Naive thymus-derived CD4-positive, alpha-beta T cell (primary cell): Measurements from ENCODE around the gene TMEM131L. TPM values are rescaled to one million over a fixed set of nuclear protein-coding genes. Genes with fewer than 3 reads are reported as not detected.

ENCODE experiments used
- ATAC-seq: fragments of 150-1000 bp; cut with Tn5 transposase; 2 replicates; pipeline ENCODE4 v1.10.0; 2021; ENCODE audit warnings: mild to moderate bottlenecking, moderate library complexity
- CTCF ChIA-PET: fragments of 350-600 bp; sonication (Branson Sonifier 250); formaldehyde crosslinking; loops from one replicate; lab custom pipeline; 2021; ENCODE audit warnings: antibody characterized with exemption; lab: Charles Lee
- POLR2A ChIA-PET: fragments of 350-600 bp; sonication (Branson Sonifier 250); formaldehyde crosslinking; loops from one replicate; lab custom pipeline; 2021; ENCODE audit warnings: antibody characterized with exemption, inconsistent platforms; lab: Charles Lee
- DNase-seq, 9 donors: peaks; one replicate each; pipeline versions ENCODE4 v3.0.0 to v3.0.0-alpha.2; 2020 to 2022; ENCODE audit warnings: mixed read lengths in 1 of 9
- H3K27ac ChIP-seq: one replicate; pipeline ENCODE4 v1.7.0; 2013; ENCODE audit warnings: mild to moderate bottlenecking, low read depth, low read length, moderate library complexity
- H3K27me3 ChIP-seq, 2 donors: one replicate each; pipeline ENCODE4 v1.7.0; 2013; ENCODE audit warnings: low read length in 2 of 2, mild to moderate bottlenecking in 2 of 2, moderate library complexity in 2 of 2; ENCODE audit not compliant: control insufficient read depth in 2 of 2, insufficient read depth in 2 of 2
- H3K36me3 ChIP-seq, 3 experiments: 1 replicate in 2 of 3; 2 replicates in 1 of 3; pipeline ENCODE4 v1.7.0; 2013; ENCODE audit warnings: low read length in 3 of 3, mild to moderate bottlenecking in 3 of 3, moderate library complexity in 1 of 3; ENCODE audit not compliant: insufficient read depth in 3 of 3, control insufficient read depth in 2 of 3
- H3K4me1 ChIP-seq, 2 donors: one replicate each; pipeline ENCODE4 v1.7.0; 2013; ENCODE audit warnings: low read length in 2 of 2, mild to moderate bottlenecking in 2 of 2, moderate library complexity in 1 of 2; ENCODE audit not compliant: control insufficient read depth in 2 of 2, insufficient read depth in 2 of 2
- H3K4me3 ChIP-seq: 2 replicates; pipeline ENCODE4 v1.7.0; 2013; ENCODE audit warnings: mild to moderate bottlenecking, low read length
- H3K9me3 ChIP-seq, 3 experiments: 1 replicate in 2 of 3; 2 replicates in 1 of 3; pipeline ENCODE4 v1.7.0; 2013; ENCODE audit warnings: low read length in 3 of 3; ENCODE audit not compliant: control insufficient read depth in 2 of 3
- H3K27ac Mint-ChIP-seq, 9 donors: one replicate each; pipeline ENCODE4 v1.8.0; 2020 to 2022; ENCODE audit warnings: mixed read lengths in 9 of 9, mild to moderate bottlenecking in 8 of 9, moderate library complexity in 5 of 9, inconsistent platforms in 2 of 9
- H3K27me3 Mint-ChIP-seq, 5 donors: one replicate each; pipeline ENCODE4 v1.8.0; 2021 to 2022; ENCODE audit warnings: mixed read lengths in 5 of 5, mild to moderate bottlenecking in 1 of 5
- H3K36me3 Mint-ChIP-seq, 5 donors: one replicate each; pipeline ENCODE4 v1.8.0; 2020 to 2022; ENCODE audit warnings: mixed read lengths in 5 of 5, mild to moderate bottlenecking in 3 of 5, inconsistent platforms in 1 of 5
- H3K4me1 Mint-ChIP-seq, 7 donors: one replicate each; pipeline ENCODE4 v1.8.0; 2020 to 2022; ENCODE audit warnings: mixed read lengths in 7 of 7, mild to moderate bottlenecking in 3 of 7, inconsistent platforms in 1 of 7
- H3K4me3 Mint-ChIP-seq, 10 donors: one replicate each; pipeline ENCODE4 v1.8.0; 2020 to 2022; ENCODE audit warnings: mild to moderate bottlenecking in 10 of 10, mixed read lengths in 10 of 10, moderate library complexity in 6 of 10, inconsistent platforms in 2 of 10
- H3K9me3 Mint-ChIP-seq, 11 donors: one replicate each; pipeline ENCODE4 v1.8.0; 2020 to 2022; ENCODE audit warnings: mixed read lengths in 11 of 11, mild to moderate bottlenecking in 4 of 11, inconsistent platforms in 1 of 11, moderate library complexity in 1 of 11
- intact Hi-C, 2 donors: fragments of 100-400 bp; cut with micrococcal nuclease; formaldehyde crosslinking; loops; one replicate each; pipeline ENCODE4 v1.15.1; 2023
- polyA plus RNA-seq, 2 donors: library from polyadenylated mRNA; unstranded; fragments of 300-500 nt; fragmentation: Illumina TruSeq; gene quantifications; one replicate each; pipeline ENCODE4 v1.2.3, GENCODE V29; 2021
- total RNA-seq, 6 experiments: library from RNA in 5 of 6; stranded (reverse) in 5 of 6; gene quantifications; 1 replicate in 5 of 6; 2 replicates in 1 of 6; pipeline ENCODE4 v1.2.3 and lab custom pipeline; 2021 to 2026

Gene TMEM131L
- total and polyA plus RNA-seq, 7 experiments from 2014 or later: 45.7 to 111 (median 87.9) TPM

DNA sequence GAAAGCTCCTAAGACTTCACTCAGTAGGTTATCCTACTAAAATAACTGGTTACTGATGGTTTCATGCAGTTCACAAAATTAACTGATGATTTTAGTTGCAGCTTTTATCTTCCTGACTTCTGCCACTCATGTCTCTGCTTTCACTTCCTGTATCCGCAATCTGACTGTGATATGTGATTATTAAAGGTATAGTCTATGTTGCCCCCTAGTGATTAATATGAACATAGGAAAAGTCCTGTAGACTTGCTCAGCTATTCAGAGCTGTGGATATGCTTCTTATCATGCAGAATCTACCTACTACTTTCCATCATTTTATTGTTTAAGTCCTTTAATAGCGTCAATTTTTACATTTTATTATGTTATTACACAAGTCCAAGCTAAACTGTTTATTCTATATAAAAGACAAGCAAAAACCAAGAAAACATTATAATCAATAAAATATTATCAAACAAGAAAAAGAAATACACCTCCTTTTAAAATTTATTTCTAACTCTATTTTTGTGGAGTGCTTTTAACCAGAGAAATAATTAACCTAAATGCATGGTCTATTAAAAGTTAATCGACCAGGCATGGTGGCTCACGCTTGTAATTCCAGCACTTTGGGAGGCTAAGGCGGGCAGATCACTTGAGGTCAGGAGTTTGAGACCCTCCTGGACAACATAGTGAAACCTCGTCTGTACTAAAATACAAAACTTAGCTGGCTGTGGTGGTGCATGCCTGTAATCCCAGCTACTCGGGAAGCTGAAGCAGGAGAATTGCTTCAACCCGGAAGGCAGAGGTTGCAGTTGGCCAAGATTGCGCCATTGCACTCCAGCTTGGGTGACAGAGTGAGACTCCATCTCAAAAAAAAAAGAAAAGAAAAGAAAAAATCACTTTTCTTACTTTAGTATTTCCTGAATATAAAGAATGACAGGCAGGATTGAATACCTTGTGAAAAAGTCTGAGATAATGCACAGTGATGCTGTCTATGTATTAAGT is 177.5 kb downstream of the TMEM131L start:
- DNase-seq (peak in 7 of 9 donors; percentile 25 to 73 (median 56)), ATAC-seq (peak; percentile 91)
- Histone ChIP-seq H3K4me1 (no peaks in the 10 kb centered on the region), H3K27me3 (no peaks in the 10 kb centered on the region), H3K27ac (no peak overlapping the region), H3K36me3 (no peaks in the 10 kb centered on the region), H3K9me3 (no peaks in the 10 kb centered on the region), H3K4me3 (no peak overlapping the region)
- Mint-ChIP-seq H3K4me3 (peak overlapping the region in 6 of 10 donors; percentile 0 to 46 (median 22)), H3K4me1 (peaks cover 4 to 22% (median 18%) of the 10 kb centered on the region in 7 donors), H3K9me3 (peaks cover 0 to 4% (median 0%) of the 10 kb centered on the region in 11 donors), H3K27ac (peak overlapping the region in 7 of 9 donors; percentile 0 to 69 (median 8)), H3K27me3 (no peaks in the 10 kb centered on the region), H3K36me3 (peaks cover 0 to 1% (median 0%) of the 10 kb centered on the region in 5 donors)
- intact Hi-C loops: loop anchor here (1.0 to 5.0 kb wide), 9 partner anchors 9 to 560 kb away; partner anchors contain the start of gene MND1 (in 2 of the 2)
- CTCF ChIA-PET: interaction anchor here (0.6 to 2.5 kb wide), 25 partner anchors 8 to 964 kb away, joined by 3 to 13 read pairs (median 4); no protein-coding TSS in a partner anchor
- POLR2A ChIA-PET: interaction anchor here (0.7 to 1.6 kb wide), 5 partner anchors 9 to 177 kb away, joined by 3 to 11 read pairs (median 4); partner anchors contain the start of gene TMEM131L

DNA sequence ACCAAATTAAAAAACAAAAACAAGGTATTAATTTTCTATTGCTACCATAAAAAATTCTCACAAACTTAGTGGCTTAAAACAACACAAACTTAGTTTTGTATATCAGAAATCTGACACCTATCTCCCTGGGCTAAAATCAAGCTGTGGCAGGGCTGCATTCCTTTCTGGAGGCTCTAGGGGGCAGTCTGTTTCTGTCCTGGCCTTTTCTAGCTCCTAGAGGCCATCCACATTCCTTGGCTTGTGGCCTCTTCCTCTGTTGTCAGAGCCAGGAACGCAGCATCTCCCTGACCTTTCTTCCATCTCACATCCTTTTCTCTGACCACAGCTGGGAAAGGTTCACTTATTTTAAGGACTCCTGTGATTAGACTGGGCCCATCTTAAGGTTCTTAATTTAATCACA is 179.0 kb downstream of the TMEM131L start:
- no peak for ATAC-seq
- Mint-ChIP-seq H3K36me3 (peaks cover 0 to 1% (median 0%) of the 10 kb centered on the region in 5 donors), H3K9me3 (peaks cover 0 to 1% (median 0%) of the 10 kb centered on the region in 11 donors), H3K27ac (no peak overlapping the region), H3K4me1 (peaks cover 4 to 26% (median 19%) of the 10 kb centered on the region in 7 donors), H3K27me3 (no peaks in the 10 kb centered on the region), H3K4me3 (no peak overlapping the region)
- CTCF ChIA-PET: interaction anchor here (1.1 to 2.5 kb wide), 2 partner anchors 299 to 502 kb away, joined by 4 to 13 read pairs; no protein-coding TSS in a partner anchor
- Histone ChIP-seq H3K4me3 (no peak overlapping the region), H3K36me3 (no peaks in the 10 kb centered on the region), H3K9me3 (no peaks in the 10 kb centered on the region), H3K27ac (no peak overlapping the region), H3K4me1 (no peaks in the 10 kb centered on the region), H3K27me3 (no peaks in the 10 kb centered on the region)
- intact Hi-C loops: loop anchor here in 1 of 2 donors (2.0 kb wide), 1 partner anchor 106 kb away; no protein-coding TSS in a partner anchor
- DNase-seq: no peak
- POLR2A ChIA-PET: no interaction called here

DNA sequence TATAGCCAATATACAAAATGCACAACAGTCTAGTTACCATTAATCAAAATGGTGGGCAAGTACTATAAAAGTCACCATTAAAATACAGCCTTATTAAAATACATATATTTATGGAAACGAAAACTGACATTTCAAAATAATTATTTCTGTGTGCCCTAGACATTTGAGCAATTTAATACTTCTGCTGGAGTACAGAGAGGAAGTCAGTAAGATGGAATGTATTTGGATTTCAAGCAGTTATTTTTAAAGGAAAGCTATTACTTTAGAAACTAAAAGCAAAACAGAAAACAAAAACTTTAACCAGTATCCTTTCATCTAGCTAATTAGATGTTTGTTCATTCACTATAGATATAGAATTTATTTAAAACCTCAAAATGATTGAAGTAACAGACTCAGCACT is 180.1 kb downstream of the TMEM131L start:
- Mint-ChIP-seq H3K36me3 (peaks cover 0 to 1% (median 0%) of the 10 kb centered on the region in 5 donors), H3K9me3 (no peaks in the 10 kb centered on the region), H3K27me3 (no peaks in the 10 kb centered on the region), H3K4me1 (peaks cover 10 to 34% (median 22%) of the 10 kb centered on the region in 7 donors), H3K4me3 (no peak overlapping the region), H3K27ac (no peak overlapping the region)
- Histone ChIP-seq H3K27me3 (no peaks in the 10 kb centered on the region), H3K4me3 (no peak overlapping the region), H3K36me3 (no peaks in the 10 kb centered on the region), H3K9me3 (no peaks in the 10 kb centered on the region), H3K27ac (no peak overlapping the region), H3K4me1 (peaks cover 5% of the 10 kb centered on the region in 2 donors)
- ChIA-PET CTCF (interaction anchor here (0.6 to 1.0 kb wide), 3 partner anchors 12 to 1143 kb away, joined by 3 read pairs; no protein-coding TSS in a partner anchor), POLR2A (no interaction called here)
- no peak for ATAC-seq
- no peak for DNase-seq
- intact Hi-C loops: no loop called here

DNA sequence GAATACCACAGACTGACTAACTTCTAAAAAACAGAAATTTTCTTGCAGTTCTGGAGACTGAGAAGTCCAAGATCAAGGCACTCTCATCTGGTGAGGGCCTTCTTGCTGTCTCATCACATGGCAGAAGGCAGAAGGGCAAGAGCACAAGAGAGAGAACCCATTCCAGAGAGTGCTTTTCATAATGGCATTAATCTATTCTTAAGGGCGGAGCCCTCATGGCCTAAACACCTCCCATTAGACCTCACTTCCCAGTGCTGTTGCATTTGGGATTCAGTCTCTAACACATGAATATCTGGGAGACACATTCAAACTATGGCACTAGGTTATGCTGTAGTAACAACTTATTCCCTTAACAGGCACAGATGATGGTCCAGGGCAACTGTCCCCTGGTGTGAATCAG is 180.8 kb downstream of the TMEM131L start:
- no peak overlapping the region for H3K4me3 ChIP-seq
- H3K27me3 Mint-ChIP-seq: no peaks in the 10 kb centered on the region
- peak overlapping the region in 1 of 9 donors; percentile 31 for H3K27ac Mint-ChIP-seq
- H3K27ac ChIP-seq: no peak overlapping the region
- H3K36me3 Mint-ChIP-seq: peaks cover 0 to 1% (median 0%) of the 10 kb centered on the region in 5 donors
- no peaks in the 10 kb centered on the region for H3K9me3 ChIP-seq
- ATAC-seq (no peak), DNase-seq (no peak)
- no peak overlapping the region for H3K4me3 Mint-ChIP-seq
- intact Hi-C loops: no loop called here
- no peaks in the 10 kb centered on the region for H3K36me3 ChIP-seq
- peaks cover 15 to 40% (median 30%) of the 10 kb centered on the region in 7 donors for H3K4me1 Mint-ChIP-seq
- peaks cover 12 to 13% of the 10 kb centered on the region in 2 donors for H3K4me1 ChIP-seq
- CTCF ChIA-PET: interaction anchor here (0.5 to 1.0 kb wide), 5 partner anchors 13 to 1144 kb away, joined by 3 read pairs; no protein-coding TSS in a partner anchor
- H3K27me3 ChIP-seq: no peaks in the 10 kb centered on the region
- H3K9me3 Mint-ChIP-seq: no peaks in the 10 kb centered on the region
- POLR2A ChIA-PET: interaction anchor here (0.6 to 1.0 kb wide), 2 partner anchors 37 to 1080 kb away, joined by 3 read pairs; partner anchors contain the start of gene TLR2

DNA sequence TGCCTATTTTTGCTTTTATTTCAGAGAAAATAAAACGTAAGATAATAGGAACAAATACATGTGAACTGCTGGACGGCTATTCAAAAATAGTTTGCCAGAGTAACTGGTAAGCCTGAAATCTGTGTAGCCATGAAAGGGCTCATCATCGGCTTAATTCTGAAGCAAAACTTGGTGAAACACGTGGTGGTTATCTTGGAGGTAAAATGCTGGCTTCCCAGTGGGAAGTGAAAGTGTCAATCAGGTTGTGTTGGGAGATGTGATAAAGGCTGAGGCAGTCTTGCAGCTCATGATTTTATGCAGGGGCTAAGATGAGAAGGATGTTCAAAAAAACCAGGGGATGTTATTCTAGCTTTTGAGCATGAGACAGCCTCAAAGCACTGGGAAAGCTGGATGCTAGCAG is 181.8 kb downstream of the TMEM131L start:
- Histone ChIP-seq H3K27me3 (no peaks in the 10 kb centered on the region), H3K27ac (no peak overlapping the region), H3K4me1 (peaks cover 18% of the 10 kb centered on the region in 2 donors), H3K36me3 (no peaks in the 10 kb centered on the region), H3K9me3 (no peaks in the 10 kb centered on the region), H3K4me3 (no peak overlapping the region)
- H3K9me3 Mint-ChIP-seq: no peaks in the 10 kb centered on the region
- H3K36me3 Mint-ChIP-seq: peaks cover 0 to 1% (median 0%) of the 10 kb centered on the region in 5 donors
- no peaks in the 10 kb centered on the region for H3K27me3 Mint-ChIP-seq
- H3K27ac Mint-ChIP-seq: peak overlapping the region in 1 of 9 donors; percentile 42
- ATAC-seq (no peak), DNase-seq (no peak)
- no peak overlapping the region for H3K4me3 Mint-ChIP-seq
- H3K4me1 Mint-ChIP-seq: peaks cover 18 to 46% (median 38%) of the 10 kb centered on the region in 7 donors
- intact Hi-C loops: no loop called here
- ChIA-PET CTCF (interaction anchor here (0.6 to 1.0 kb wide), 3 partner anchors 14 to 53 kb away, joined by 3 read pairs; no protein-coding TSS in a partner anchor), POLR2A (interaction anchor here (0.6 to 1.0 kb wide), 2 partner anchors 36 to 462 kb away, joined by 3 to 4 read pairs; partner anchors contain the start of gene TLR2)

DNA sequence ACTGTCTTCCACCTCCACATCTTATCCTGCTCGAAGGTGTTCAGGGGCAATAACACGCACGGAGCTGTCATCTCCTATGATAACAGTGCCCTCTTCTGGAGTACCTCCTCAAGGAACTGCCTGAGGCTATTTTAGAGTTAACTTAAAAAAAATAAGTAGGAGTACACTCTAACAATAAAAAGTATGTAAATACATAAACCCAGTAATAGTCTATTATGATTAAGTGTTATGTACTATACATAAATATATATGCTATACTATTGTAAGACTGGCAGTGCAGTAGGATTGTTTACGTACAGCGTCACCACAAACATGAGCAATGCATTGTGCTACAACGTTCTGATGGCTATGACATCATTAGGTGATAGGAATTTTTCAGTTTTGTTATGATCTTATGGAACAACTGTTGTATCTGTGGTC is 183.4 kb downstream of the TMEM131L start:
- ChIA-PET CTCF (interaction anchor here (0.9 to 1.9 kb wide), 3 partner anchors 15 to 400 kb away, joined by 3 to 5 read pairs (median 3); no protein-coding TSS in a partner anchor), POLR2A (interaction anchor here (0.6 to 0.8 kb wide), 2 partner anchors 44 to 270 kb away, joined by 3 to 5 read pairs; no protein-coding TSS in a partner anchor)

More for the DNA sequence above, 183.4 kb downstream of the TMEM131L start:
- Histone ChIP-seq H3K36me3 (no peaks in the 10 kb centered on the region), H3K27me3 (no peaks in the 10 kb centered on the region), H3K9me3 (no peaks in the 10 kb centered on the region), H3K4me3 (no peak overlapping the region), H3K4me1 (peaks cover 18% of the 10 kb centered on the region in 2 donors), H3K27ac (no peak overlapping the region)
- Mint-ChIP-seq H3K27ac (no peak overlapping the region), H3K27me3 (no peaks in the 10 kb centered on the region), H3K4me3 (no peak overlapping the region), H3K4me1 (peaks cover 18 to 42% (median 33%) of the 10 kb centered on the region in 7 donors), H3K36me3 (peaks cover 0 to 1% (median 0%) of the 10 kb centered on the region in 5 donors), H3K9me3 (no peaks in the 10 kb centered on the region)
- intact Hi-C loops: no loop called here
- DNase-seq: no peak
- ATAC-seq: no peak
